OCI-LY1 (cell line): ENCODE data around the gene ST7L.

Experiments used
- EZH2 ChIP-seq: fragments of 200-600 bp; sonication (generic), shearing (Covaris generic); IDR thresholded peaks from 2 replicates; pipeline ENCODE4 v1.8.0; 2017; ENCODE audit warnings: borderline replicate concordance, mixed run types, mild to moderate bottlenecking, antibody characterized with exemption, low read length, moderate library complexity, mixed read lengths
- TF ChIP-seq, protein P1 (sequence below): fragments of 200-600 bp; sonication (generic), shearing (Covaris generic); IDR thresholded peaks from 2 replicates; pipeline ENCODE4 v1.5.1; 2017; ENCODE audit warnings: mild to moderate bottlenecking, antibody characterized with exemption, low read length, moderate library complexity, mixed read lengths

DNA sequence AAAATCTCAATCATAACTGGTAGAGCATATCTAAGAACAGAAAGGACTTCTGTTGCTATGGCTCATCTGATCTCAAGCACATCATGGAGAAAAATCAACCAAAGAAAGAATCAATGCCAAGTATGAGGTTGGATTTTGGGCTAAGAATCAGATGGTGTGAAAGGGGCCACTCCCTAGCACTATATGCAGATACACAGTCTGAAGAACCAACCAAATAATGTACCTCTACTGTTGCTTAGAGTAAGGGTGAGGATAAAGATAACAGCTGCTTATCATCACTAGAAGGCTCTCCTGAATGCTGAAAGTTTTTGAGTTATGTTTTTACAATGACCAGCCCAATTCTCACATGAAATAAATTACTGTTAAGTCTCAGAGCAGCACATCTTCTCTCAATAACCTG is 35.6 kb downstream of the ST7L start:
- TF ChIP-seq, protein P1, sequence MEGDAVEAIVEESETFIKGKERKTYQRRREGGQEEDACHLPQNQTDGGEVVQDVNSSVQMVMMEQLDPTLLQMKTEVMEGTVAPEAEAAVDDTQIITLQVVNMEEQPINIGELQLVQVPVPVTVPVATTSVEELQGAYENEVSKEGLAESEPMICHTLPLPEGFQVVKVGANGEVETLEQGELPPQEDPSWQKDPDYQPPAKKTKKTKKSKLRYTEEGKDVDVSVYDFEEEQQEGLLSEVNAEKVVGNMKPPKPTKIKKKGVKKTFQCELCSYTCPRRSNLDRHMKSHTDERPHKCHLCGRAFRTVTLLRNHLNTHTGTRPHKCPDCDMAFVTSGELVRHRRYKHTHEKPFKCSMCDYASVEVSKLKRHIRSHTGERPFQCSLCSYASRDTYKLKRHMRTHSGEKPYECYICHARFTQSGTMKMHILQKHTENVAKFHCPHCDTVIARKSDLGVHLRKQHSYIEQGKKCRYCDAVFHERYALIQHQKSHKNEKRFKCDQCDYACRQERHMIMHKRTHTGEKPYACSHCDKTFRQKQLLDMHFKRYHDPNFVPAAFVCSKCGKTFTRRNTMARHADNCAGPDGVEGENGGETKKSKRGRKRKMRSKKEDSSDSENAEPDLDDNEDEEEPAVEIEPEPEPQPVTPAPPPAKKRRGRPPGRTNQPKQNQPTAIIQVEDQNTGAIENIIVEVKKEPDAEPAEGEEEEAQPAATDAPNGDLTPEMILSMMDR = no peak
- no peak for TF ChIP-seq EZH2
